Rectal smooth muscle tissue (tissue), 1 donor: ENCODE measurements around the gene FARSB.
"Not testable (repeated sequence)": the region's sequence is repeated elsewhere in the genome, so short reads cannot be mapped to it uniquely, and the experiment has no call there.

Experiments used
- H3K27ac ChIP-seq: one replicate; pipeline ENCODE4 v1.7.0; 2013; ENCODE audit warnings: low read depth, low read length, inconsistent platforms
- H3K27me3 ChIP-seq: one replicate; pipeline ENCODE4 v1.7.0; 2013; ENCODE audit warnings: low read length; ENCODE audit not compliant: control insufficient read depth, insufficient read depth
- H3K36me3 ChIP-seq: one replicate; pipeline ENCODE4 v1.7.0; 2013; ENCODE audit warnings: low read length; ENCODE audit not compliant: control insufficient read depth, insufficient read depth
- H3K4me1 ChIP-seq: one replicate; pipeline ENCODE4 v1.7.0; 2013; ENCODE audit warnings: low read length; ENCODE audit not compliant: control insufficient read depth, insufficient read depth
- H3K4me3 ChIP-seq: one replicate; pipeline ENCODE4 v1.7.0; 2013; ENCODE audit warnings: low read length
- H3K9ac ChIP-seq: one replicate; pipeline ENCODE4 v1.7.0; 2013; ENCODE audit warnings: low read length

FARSB gene

GRCh38 chr2:222592176-222592575, 63.7 kb downstream of the FARSB start:
- H3K4me1 ChIP-seq: no peaks in the 10 kb centered on the region
- H3K36me3 ChIP-seq: no peaks in the 10 kb centered on the region
- no peaks in the 10 kb centered on the region for H3K27me3 ChIP-seq
- H3K9ac ChIP-seq: no peak overlapping the region
- no peak overlapping the region for H3K27ac ChIP-seq
- H3K4me3 ChIP-seq: no peak overlapping the region

- Histone ChIP-seq H3K4me3 (no peak overlapping the region), H3K9ac (no peak overlapping the region), H3K27ac (no peak overlapping the region), H3K27me3 (no peaks in the 10 kb centered on the region), H3K36me3 (no peaks in the 10 kb centered on the region), H3K4me1 (no peaks in the 10 kb centered on the region)
These were observed 64.2 kb downstream of the FARSB start for GRCh38 chr2:222591661-222592060.

- not testable (repeated sequence) for H3K4me1 ChIP-seq, H3K27ac ChIP-seq, H3K9ac ChIP-seq, H3K27me3 ChIP-seq, H3K36me3 ChIP-seq, H3K4me3 ChIP-seq
These were observed 71.3 kb downstream of the FARSB start for GRCh38 chr2:222584589-222584988.

- H3K4me1 ChIP-seq: no peaks in the 10 kb centered on the region
- H3K36me3 ChIP-seq: no peaks in the 10 kb centered on the region
- no peaks in the 10 kb centered on the region for H3K27me3 ChIP-seq
- H3K9ac ChIP-seq: no peak overlapping the region
- no peak overlapping the region for H3K27ac ChIP-seq
- no peak overlapping the region for H3K4me3 ChIP-seq
These were observed 73.0 kb downstream of the FARSB start for GRCh38 chr2:222582928-222583327.

- peaks cover 11% of the 10 kb centered on the region for H3K4me1 ChIP-seq
- H3K36me3 ChIP-seq: no peaks in the 10 kb centered on the region
- H3K27ac ChIP-seq: no peak overlapping the region
- no peak overlapping the region for H3K9ac ChIP-seq
- no peaks in the 10 kb centered on the region for H3K27me3 ChIP-seq
- H3K4me3 ChIP-seq: no peak overlapping the region
These were observed 78.6 kb downstream of the FARSB start for GRCh38 chr2:222577341-222577740.

GRCh38 chr2:222576171-222577081, 79.5 kb downstream of the FARSB start:
- no peak overlapping the region for H3K27ac ChIP-seq
- H3K9ac ChIP-seq: no peak overlapping the region
- no peaks in the 10 kb centered on the region for H3K27me3 ChIP-seq
- H3K4me3 ChIP-seq: no peak overlapping the region
- peaks cover 4% of the 10 kb centered on the region for H3K36me3 ChIP-seq
- peaks cover 14% of the 10 kb centered on the region for H3K4me1 ChIP-seq

GRCh38 chr2:222575618-222576017, 80.3 kb downstream of the FARSB start:
- H3K36me3 ChIP-seq: peaks cover 6% of the 10 kb centered on the region
- H3K4me3 ChIP-seq: no peak overlapping the region
- no peak overlapping the region for H3K9ac ChIP-seq
- H3K27ac ChIP-seq: no peak overlapping the region
- H3K27me3 ChIP-seq: no peaks in the 10 kb centered on the region
- peaks cover 14% of the 10 kb centered on the region for H3K4me1 ChIP-seq

- H3K4me3 ChIP-seq: no peak overlapping the region
- H3K27me3 ChIP-seq: no peaks in the 10 kb centered on the region
- peak overlapping the region; percentile 70 for H3K27ac ChIP-seq
- no peak overlapping the region for H3K9ac ChIP-seq
- peaks cover 23% of the 10 kb centered on the region for H3K4me1 ChIP-seq
- peaks cover 6% of the 10 kb centered on the region for H3K36me3 ChIP-seq
These were observed 83.1 kb downstream of the FARSB start for GRCh38 chr2:222572751-222573174.

- Histone ChIP-seq H3K4me1 (peaks cover 23% of the 10 kb centered on the region), H3K9ac (no peak overlapping the region), H3K36me3 (peaks cover 6% of the 10 kb centered on the region), H3K4me3 (no peak overlapping the region), H3K27ac (peak overlapping the region; percentile 70), H3K27me3 (no peaks in the 10 kb centered on the region)
These were observed 83.6 kb downstream of the FARSB start for GRCh38 chr2:222572264-222572721.

GRCh38 chr2:222569826-222570225, 86.1 kb downstream of the FARSB start:
- Histone ChIP-seq H3K27me3 (no peaks in the 10 kb centered on the region), H3K4me3 (no peak overlapping the region), H3K36me3 (peaks cover 6% of the 10 kb centered on the region), H3K4me1 (peaks cover 21% of the 10 kb centered on the region), H3K27ac (no peak overlapping the region), H3K9ac (no peak overlapping the region)

- peaks cover 20% of the 10 kb centered on the region for H3K4me1 ChIP-seq
- H3K27ac ChIP-seq: no peak overlapping the region
- peaks cover 6% of the 10 kb centered on the region for H3K36me3 ChIP-seq
- no peaks in the 10 kb centered on the region for H3K27me3 ChIP-seq
- H3K9ac ChIP-seq: no peak overlapping the region
- H3K4me3 ChIP-seq: no peak overlapping the region
These were observed 87.0 kb downstream of the FARSB start for GRCh38 chr2:222568865-222569264.

GRCh38 chr2:222566229-222566628, 89.7 kb downstream of the FARSB start:
- Histone ChIP-seq H3K27me3 (no peaks in the 10 kb centered on the region), H3K9ac (no peak overlapping the region), H3K36me3 (no peaks in the 10 kb centered on the region), H3K27ac (no peak overlapping the region), H3K4me1 (peaks cover 9% of the 10 kb centered on the region), H3K4me3 (no peak overlapping the region)

GRCh38 chr2:222563936-222564335, 92.0 kb downstream of the FARSB start:
- no peak overlapping the region for H3K27ac ChIP-seq
- H3K27me3 ChIP-seq: no peaks in the 10 kb centered on the region
- H3K36me3 ChIP-seq: no peaks in the 10 kb centered on the region
- H3K4me1 ChIP-seq: peaks cover under 1% of the 10 kb centered on the region
- H3K9ac ChIP-seq: no peak overlapping the region
- H3K4me3 ChIP-seq: no peak overlapping the region
